ENCODE results near the gene PIK3R5.

DNA sequence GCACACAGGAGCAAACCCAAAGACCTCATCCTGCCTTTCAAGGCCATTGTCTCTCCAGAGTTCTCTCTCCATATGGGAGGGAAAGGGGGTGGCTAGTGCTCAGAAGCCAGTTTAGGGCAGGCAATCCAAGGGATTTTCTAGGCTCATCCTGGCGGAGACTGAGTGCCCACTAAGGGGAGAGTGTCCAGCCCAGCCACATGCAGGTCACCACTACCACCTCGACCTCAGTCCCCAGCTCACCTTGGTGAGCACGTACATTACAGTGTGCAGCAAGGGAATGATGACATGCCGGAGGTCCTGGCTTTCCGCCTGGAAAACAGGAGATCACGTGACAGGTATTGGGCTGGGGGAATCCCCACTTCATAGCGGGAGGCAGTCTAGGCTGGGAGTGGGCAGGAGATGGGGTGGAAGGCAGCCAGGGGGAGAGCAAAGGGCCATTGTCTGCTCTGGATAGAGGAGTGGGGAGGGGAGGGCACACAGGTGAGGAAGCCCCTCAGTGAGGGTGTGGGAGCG, 127.9 kb downstream of the PIK3R5 start:
- TF ChIP-seq EZH2 (IDR thresholded peaks at IDR 0.05; ENCODE audit: borderline replicate concordance, insufficient read depth, low read depth, low read length, poor library complexity, severe bottlenecking), result no peak
- TF ChIP-seq, protein P1, sequence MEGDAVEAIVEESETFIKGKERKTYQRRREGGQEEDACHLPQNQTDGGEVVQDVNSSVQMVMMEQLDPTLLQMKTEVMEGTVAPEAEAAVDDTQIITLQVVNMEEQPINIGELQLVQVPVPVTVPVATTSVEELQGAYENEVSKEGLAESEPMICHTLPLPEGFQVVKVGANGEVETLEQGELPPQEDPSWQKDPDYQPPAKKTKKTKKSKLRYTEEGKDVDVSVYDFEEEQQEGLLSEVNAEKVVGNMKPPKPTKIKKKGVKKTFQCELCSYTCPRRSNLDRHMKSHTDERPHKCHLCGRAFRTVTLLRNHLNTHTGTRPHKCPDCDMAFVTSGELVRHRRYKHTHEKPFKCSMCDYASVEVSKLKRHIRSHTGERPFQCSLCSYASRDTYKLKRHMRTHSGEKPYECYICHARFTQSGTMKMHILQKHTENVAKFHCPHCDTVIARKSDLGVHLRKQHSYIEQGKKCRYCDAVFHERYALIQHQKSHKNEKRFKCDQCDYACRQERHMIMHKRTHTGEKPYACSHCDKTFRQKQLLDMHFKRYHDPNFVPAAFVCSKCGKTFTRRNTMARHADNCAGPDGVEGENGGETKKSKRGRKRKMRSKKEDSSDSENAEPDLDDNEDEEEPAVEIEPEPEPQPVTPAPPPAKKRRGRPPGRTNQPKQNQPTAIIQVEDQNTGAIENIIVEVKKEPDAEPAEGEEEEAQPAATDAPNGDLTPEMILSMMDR (IDR thresholded peaks at IDR 0.05), result no peak

Measured in B cell (primary cell).